ENCODE data around the gene NHERF1.

Gene NHERF1

GRCh38 chr17:74748529-74749278 lies at the start of gene NHERF1:
Gene NHERF1, plus strand, starts transcription at chr17:74748628. Its CDS starts 219 bp downstream, at chr17:74748847.
- peak; percentile 99 for DNase-seq (ENCODE audit: low spot score)

DNA sequence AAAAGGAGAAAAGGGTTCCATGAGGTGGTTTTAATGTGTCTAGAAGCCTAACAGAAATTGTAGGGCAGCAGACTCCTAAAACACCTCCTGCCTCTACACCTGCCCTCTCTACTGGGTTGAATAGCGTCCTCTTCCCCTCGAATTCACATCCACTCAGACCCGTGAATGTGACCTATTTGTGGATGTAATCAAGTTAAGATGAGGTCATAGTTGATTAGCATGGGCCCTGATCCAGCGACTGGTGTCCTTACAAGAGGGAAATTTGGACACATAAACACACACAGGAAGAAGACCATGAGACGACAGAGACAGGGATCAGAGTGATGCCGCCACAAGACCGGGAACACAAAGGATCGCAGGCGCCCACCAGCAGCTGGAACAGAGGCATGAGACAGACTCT lies 49.2 kb upstream of the NHERF1 start:
- DNase-seq (ENCODE audit: low spot score): no peak

GRCh38 chr17:74702116-74702871 lies 46.1 kb upstream of the NHERF1 start:
- no peak for DNase-seq (ENCODE audit: low spot score)

DNA sequence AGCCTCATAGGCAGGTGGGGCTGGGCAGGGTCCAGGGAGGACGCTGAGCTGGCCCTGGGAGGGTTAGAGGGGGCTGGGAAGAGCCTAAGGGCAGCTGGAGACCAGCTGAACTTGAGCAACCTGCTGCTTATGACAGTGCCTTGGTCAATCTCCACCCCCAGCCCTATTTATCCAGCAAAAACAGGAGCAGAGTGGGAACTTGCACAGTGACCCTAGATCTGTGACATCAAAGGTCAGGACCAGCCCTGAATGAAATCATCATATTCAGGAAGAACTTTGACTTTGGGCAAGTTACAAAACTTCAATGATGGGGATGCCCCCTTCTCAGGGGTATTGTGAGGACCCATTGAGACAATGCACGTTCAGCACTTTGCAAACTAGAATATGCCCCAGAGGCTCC lies 45.1 kb upstream of the NHERF1 start:
- no peak for DNase-seq (ENCODE audit: low spot score)

GRCh38 chr17:74704544-74704943 lies 43.9 kb upstream of the NHERF1 start:
- DNase-seq (ENCODE audit: low spot score): no peak

DNA sequence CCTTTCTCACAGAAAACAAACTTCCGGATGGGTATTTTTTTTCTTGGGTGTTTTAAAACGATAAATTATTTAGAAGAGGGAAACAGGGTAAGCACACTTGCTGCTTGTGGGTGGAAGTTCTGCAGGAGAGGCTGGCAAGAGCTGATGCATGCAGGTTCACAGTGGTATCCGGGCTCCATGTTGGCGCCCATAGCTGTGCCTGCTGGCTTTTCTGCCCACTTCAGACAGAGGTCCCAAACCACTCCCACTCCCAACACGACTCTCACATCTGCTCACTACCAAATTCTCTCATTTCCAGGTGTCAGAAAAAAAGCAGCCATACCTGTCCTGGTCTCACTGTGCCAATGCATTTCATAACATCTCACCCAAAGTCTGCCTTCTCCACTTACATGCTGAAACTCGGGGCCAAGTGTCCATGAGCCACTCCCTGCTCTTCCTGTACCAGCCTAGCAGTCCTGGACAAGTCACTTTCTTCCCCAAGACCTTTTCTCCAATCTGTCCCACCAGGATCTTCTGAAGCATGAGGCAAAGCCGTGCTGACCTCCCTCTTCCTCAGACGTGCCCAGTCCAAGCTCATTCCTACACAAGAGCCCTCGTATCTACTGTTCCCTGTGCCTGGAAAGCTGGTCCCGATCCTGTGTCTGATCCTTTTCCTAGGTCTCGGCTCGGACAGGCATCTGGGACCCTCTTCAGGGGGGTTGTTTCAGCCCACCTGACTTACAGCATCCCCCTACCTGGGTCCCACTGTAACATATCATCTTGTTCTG lies 37.2 kb upstream of the NHERF1 start:
- DNase-seq (ENCODE audit: low spot score): peak; percentile 7

DNA sequence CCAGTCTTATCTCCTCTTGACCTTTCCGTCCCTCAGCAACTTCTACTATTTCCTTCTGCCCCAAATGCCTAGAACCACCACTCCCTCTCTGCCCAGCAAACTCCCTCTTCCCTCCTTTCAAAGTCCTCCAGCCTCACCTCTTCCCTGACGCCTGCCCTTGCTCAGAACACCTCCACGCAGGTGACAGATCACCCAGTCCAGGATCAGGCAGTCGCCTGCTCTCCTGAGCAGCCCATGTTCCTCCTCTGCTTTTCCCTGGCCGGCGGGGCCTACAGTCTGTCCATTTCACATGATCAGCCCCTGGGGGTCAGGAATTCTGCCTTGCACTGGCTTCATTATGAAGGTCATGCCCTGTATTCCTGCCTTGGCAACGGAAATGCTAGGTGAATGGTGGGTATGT lies 36.1 kb upstream of the NHERF1 start:
- no peak for DNase-seq (ENCODE audit: low spot score)

GRCh38 chr17:74712756-74713155 lies 35.7 kb upstream of the NHERF1 start, which contains the start of gene CD300LF:
Gene CD300LF, minus strand, starts transcription at chr17:74712923. Its CDS starts 57 bp downstream, at chr17:74712866.
- no peak for DNase-seq (ENCODE audit: low spot score)

DNA sequence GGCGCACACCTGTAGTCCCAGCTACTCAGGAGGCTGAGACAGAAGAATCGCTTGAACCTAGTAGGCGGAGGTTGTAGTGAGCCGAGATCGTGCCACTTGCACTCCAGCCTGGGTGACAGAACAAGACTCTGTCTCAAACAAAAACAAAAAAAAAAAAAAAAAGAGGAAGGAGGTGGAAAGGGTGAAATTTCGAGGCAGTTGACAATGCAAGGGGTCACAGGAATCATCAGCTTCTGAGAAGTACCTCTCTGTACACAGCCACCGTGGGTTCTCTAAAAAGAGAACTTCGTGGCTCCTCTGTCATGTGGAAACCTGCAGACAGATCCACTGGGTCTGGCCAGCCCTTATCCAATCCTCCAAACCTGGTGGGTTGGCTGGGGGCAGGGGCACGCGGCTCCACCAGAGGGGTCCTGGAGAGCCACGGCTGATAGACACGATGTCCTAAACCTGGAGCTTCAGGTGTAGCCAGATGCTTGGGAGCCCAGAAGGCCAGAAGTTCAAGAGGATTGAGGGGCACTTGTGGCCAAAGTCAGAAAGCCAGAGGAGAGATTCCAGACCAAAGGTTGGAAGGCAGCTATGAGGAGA lies 35.2 kb upstream of the NHERF1 start:
- DNase-seq (ENCODE audit: low spot score): no peak

DNA sequence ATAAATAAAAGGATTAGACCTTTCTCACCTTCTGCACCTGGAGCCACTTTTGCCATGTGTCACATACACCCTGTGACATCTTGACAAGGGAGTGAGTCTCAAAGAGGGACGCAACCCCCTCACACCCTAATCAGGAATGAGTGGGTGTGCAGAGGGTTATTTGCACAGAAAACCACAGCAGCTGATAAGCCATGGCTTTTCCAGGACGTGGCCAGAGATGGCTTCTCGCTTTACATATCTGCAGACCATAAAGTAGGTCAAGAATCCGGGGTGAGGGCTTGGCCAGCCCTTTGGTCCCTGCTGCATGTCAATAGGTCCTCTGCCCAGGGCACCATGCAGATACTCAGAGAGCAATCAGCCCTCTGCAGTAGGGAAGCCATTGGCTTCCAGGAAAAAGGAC lies 33.3 kb upstream of the NHERF1 start:
- peak; percentile 6 for DNase-seq (ENCODE audit: low spot score)

GRCh38 chr17:74720506-74720905 lies 27.9 kb upstream of the NHERF1 start:
- DNase-seq (ENCODE audit: low spot score): no peak

GRCh38 chr17:74722782-74723181 lies 25.6 kb upstream of the NHERF1 start:
- DNase-seq (ENCODE audit: low spot score): no peak

- DNase-seq (ENCODE audit: low spot score): no peak
Observed at GRCh38 chr17:74723891-74724290, 24.5 kb upstream of the NHERF1 start.

- DNase-seq (ENCODE audit: low spot score): no peak
Observed at GRCh38 chr17:74725111-74725510, 23.3 kb upstream of the NHERF1 start.

DNA sequence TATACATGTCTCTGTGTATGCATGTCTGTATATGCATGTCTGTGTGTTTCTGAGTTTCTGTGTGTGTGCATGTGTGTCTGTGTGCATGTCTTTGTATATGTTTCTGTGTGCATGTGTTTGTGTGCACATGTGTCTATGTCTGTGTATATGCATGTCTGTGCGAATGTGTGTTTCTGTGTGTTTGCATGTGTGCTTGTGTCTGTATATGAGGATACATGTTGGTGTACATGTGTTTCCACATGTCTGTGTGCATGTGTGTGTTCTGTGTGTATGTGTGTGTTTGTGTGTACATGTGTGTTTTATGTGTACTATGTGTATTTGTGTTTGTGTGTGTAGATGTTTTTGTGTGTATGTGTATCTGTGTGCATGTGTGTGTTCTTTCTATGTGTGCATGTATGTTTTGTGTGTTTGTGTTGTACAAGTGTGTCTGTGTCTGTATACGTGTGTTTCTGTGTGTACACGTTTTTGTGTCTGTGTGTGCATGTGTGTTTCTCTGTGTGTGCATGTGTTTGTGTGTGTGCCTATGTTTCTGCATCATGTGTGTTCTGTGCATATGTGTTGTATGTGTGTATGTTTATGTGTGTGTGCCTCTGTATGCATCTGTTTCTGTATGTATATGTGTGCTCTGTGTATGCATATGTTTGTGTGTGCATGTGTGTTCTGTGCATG lies 20.3 kb upstream of the NHERF1 start:
- DNase-seq (ENCODE audit: low spot score): no peak

- DNase-seq (ENCODE audit: low spot score): no peak
Observed at GRCh38 chr17:74728702-74729075, 19.7 kb upstream of the NHERF1 start.

DNA sequence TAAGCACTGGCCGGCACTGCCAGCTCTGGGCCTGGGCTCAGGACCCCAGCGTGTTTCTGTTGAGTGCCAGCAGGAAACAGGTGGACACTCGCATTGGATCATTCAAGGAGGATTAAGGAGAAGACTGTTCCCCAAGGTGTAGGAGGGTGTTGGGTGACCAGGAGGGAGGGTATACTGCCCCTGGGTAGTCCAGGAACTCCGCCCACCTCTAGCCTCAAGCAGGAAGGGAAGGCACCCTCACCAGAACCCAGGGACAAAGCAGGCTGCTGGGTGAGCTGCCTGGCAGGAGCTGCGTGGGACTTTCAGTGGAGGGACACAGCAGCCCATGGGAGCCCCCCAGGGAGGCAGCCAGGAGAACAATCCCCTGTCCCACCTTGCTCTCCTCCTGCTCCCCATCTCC lies 19.1 kb upstream of the NHERF1 start:
- DNase-seq (ENCODE audit: low spot score): no peak

GRCh38 chr17:74729866-74730265 lies 18.6 kb upstream of the NHERF1 start:
- DNase-seq (ENCODE audit: low spot score): no peak

- no peak for DNase-seq (ENCODE audit: low spot score)
Observed at GRCh38 chr17:74730491-74731346, 17.7 kb upstream of the NHERF1 start.

GRCh38 chr17:74731347-74731605 lies 17.2 kb upstream of the NHERF1 start:
- DNase-seq (ENCODE audit: low spot score): no peak

Measured in AG20443 (cell line).